K562 (cell line): ENCODE data around the gene SLC2A4. TPM values are rescaled to one million over a fixed set of nuclear protein-coding genes. Genes with fewer than 3 reads are reported as not detected.

Source experiments
- ARID1B ChIP-seq: fragments of 450-650 bp; IDR thresholded peaks from 2 replicates; pipeline ENCODE4 v1.6.1; 2016; ENCODE audit warnings: antibody characterized with exemption, mild to moderate bottlenecking, inconsistent platforms
- CHAMP1 ChIP-seq: fragments of 450-650 bp; IDR thresholded peaks from 2 replicates; pipeline ENCODE4 v1.6.1; 2016; ENCODE audit warnings: mild to moderate bottlenecking
- CREB3L1 ChIP-seq: fragments of 450-650 bp; IDR thresholded peaks from 2 replicates; pipeline ENCODE4 v1.6.1; 2014; ENCODE audit warnings: low read depth, mild to moderate bottlenecking, moderate library complexity, borderline replicate concordance
- HDAC1 ChIP-seq, 2 experiments: fragments of 450-650 bp; IDR thresholded peaks; 2 replicates each; pipeline ENCODE4 v1.6.1; 2016 to 2017; ENCODE audit warnings: inconsistent platforms in 1 of 2, mild to moderate bottlenecking in 1 of 2, moderate library complexity in 1 of 2
- POLR2A ChIP-seq: fragments of 450-650 bp; conservative IDR thresholded peaks from 2 replicates; pipeline ENCODE4 v1.6.1; 2016
- POLR2H ChIP-seq: IDR thresholded peaks from 2 replicates; pipeline ENCODE4 v1.6.1; 2016; ENCODE audit warnings: missing genetic modification characterization, low read depth, mild to moderate bottlenecking, control low read depth, missing compliant biosample characterization, moderate library complexity
- ZBTB26 ChIP-seq: fragments of 450-650 bp; formaldehyde crosslinking; IDR thresholded peaks from 2 replicates; pipeline ENCODE4 v1.4.0; 2022; ENCODE audit warnings: missing genetic modification characterization
- ZNF143 ChIP-seq: sonication (generic); formaldehyde crosslinking; IDR thresholded peaks from 2 replicates; pipeline ENCODE4 v1.9.0; 2022; ENCODE audit warnings: mild to moderate bottlenecking, missing genetic modification reagents
- ZNF407 ChIP-seq: fragments of 450-650 bp; IDR thresholded peaks from 2 replicates; pipeline ENCODE4 v1.6.1; 2016; ENCODE audit warnings: low read depth
- ZNF639 ChIP-seq, 2 experiments: fragments of 200-800 bp in 1 of 2; sonication (Bioruptor generic) in 1 of 2; sonication (generic) in 1 of 2; formaldehyde crosslinking in 1 of 2; IDR thresholded peaks in 1 of 2; conservative IDR thresholded peaks in 1 of 2; 2 replicates each; pipeline versions ENCODE4 v1.5.0 to v1.6.1; 2016 to 2020; ENCODE audit warnings: missing compliant biosample characterization in 1 of 2, missing genetic modification characterization in 1 of 2, missing genetic modification reagents in 1 of 2
- polyA plus RNA-seq, 8 experiments: library from polyadenylated mRNA; depleted of rRNA in 4 of 8; stranded (reverse) in 5 of 8; unstranded in 3 of 8; fragments of >200 nt; fragmentation: Nextera tagmentation in 2 of 8; fragmentation: Illumina TruSeq in 1 of 8; extraction: Ambion mirVana in 2 of 8; extraction: Trizol in 1 of 8; gene quantifications; 2 replicates each; pipeline versions ENCODE4 v1.2.1 to v1.2.3, GENCODE V29; 2011 to 2014; ENCODE audit warnings: inconsistent platforms in 1 of 8, missing spikeins in 1 of 8
- total RNA-seq, 7 experiments: library from RNA; depleted of rRNA in 6 of 7; stranded (reverse); fragments of >200 nt in 6 of 7; fragmentation: Illumina TruSeq in 2 of 7; extraction: Trizol in 2 of 7; gene quantifications; 2 replicates each; pipeline versions ENCODE4 v1.2.1 to v1.2.3, GENCODE V29; 2011 to 2021; ENCODE audit warnings: low replicate concordance in 1 of 7

Gene SLC2A4
- total and polyA plus RNA-seq, 9 of the 15 experiments (the other 6 are each of a cell fraction or from before 2014, with no cell fraction given): 0.74 to 3.5 (median 1.6) TPM

GRCh38 chr17:7239091-7240027, 42.2 kb upstream of the SLC2A4 start, which contains the start of gene PHF23 (continued):
- TF ChIP-seq CREB3L1: peak; percentile 93
- peak in 1 of 2 experiments; percentile 65; a peak in 1 of 4 replicates for TF ChIP-seq HDAC1 (IDR thresholded peaks at IDR 0.05)
- TF ChIP-seq POLR2H (tag): peak; percentile 58
- peak; percentile 73 for TF ChIP-seq POLR2A
- peak; percentile 89 for TF ChIP-seq ZNF143 (CRISPR knock-in tag)
- no peak for TF ChIP-seq CHAMP1
- TF ChIP-seq ZBTB26 (CRISPR knock-in tag): 0 out of 2 replicates have a peak, but pooled peaks have one; percentile 37
- TF ChIP-seq ZNF407: peak; percentile 95
- peak in 1 of 2 experiments; percentile 81; a peak in 2 of 4 replicates for TF ChIP-seq ZNF639 (CRISPR knock-in tag; conservative IDR thresholded peaks at IDR 0.05 in 1 of 2, IDR thresholded peaks at IDR 0.05 in 1 of 2)
- TF ChIP-seq ARID1B: peak; percentile 22; the same call in 1 of the 2 replicates
